GM12872 (cell line): ENCODE measurements around the gene IFT80.

Experiments
- TF ChIP-seq, protein P1 (sequence below): IDR thresholded peaks from 3 replicates; pipeline ENCODE4 v1.5.1; 2011; ENCODE audit warnings: low read depth, mild to moderate bottlenecking, low read length, moderate library complexity; ENCODE audit not compliant: insufficient read depth

IFT80 gene

DNA sequence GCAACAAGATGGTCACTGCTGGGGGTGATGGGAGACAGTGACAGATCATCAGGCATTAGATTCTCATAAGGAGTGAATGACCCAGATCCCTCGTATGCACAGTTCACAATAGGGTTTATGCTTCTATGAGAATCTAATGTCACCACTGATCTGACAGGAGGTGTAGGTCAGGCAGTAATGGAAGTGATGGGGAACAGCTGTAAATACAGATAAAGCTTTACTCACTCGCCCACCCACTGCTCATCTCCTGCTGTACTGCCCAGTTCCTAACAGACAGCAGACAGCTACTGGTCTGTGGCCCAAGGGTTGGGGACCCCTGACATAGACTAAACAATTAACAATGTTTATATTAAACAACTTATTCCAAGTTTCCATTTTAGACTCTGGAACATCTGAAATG is 25.4 kb downstream of the IFT80 start:
- TF ChIP-seq, protein P1, sequence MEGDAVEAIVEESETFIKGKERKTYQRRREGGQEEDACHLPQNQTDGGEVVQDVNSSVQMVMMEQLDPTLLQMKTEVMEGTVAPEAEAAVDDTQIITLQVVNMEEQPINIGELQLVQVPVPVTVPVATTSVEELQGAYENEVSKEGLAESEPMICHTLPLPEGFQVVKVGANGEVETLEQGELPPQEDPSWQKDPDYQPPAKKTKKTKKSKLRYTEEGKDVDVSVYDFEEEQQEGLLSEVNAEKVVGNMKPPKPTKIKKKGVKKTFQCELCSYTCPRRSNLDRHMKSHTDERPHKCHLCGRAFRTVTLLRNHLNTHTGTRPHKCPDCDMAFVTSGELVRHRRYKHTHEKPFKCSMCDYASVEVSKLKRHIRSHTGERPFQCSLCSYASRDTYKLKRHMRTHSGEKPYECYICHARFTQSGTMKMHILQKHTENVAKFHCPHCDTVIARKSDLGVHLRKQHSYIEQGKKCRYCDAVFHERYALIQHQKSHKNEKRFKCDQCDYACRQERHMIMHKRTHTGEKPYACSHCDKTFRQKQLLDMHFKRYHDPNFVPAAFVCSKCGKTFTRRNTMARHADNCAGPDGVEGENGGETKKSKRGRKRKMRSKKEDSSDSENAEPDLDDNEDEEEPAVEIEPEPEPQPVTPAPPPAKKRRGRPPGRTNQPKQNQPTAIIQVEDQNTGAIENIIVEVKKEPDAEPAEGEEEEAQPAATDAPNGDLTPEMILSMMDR = no peak

DNA sequence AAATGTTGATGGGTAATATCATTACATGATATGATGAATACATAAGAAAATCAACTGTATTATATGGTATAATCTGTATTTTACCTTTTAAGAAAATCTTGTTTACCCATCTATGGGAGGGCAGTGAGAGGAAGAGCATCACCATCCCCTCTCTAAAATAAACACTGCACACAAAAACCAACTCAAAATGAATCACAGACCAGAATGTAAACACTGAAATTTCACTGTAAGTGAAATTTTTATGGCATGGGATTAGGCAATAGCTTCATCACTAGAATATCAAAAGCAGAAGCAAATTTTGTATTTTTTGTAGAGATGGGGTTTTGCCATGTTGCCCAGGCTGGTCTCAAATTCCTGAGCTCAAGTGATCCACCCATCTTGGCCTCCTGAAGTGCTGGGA is 26.2 kb downstream of the IFT80 start:
- TF ChIP-seq, protein P1 = no peak

DNA sequence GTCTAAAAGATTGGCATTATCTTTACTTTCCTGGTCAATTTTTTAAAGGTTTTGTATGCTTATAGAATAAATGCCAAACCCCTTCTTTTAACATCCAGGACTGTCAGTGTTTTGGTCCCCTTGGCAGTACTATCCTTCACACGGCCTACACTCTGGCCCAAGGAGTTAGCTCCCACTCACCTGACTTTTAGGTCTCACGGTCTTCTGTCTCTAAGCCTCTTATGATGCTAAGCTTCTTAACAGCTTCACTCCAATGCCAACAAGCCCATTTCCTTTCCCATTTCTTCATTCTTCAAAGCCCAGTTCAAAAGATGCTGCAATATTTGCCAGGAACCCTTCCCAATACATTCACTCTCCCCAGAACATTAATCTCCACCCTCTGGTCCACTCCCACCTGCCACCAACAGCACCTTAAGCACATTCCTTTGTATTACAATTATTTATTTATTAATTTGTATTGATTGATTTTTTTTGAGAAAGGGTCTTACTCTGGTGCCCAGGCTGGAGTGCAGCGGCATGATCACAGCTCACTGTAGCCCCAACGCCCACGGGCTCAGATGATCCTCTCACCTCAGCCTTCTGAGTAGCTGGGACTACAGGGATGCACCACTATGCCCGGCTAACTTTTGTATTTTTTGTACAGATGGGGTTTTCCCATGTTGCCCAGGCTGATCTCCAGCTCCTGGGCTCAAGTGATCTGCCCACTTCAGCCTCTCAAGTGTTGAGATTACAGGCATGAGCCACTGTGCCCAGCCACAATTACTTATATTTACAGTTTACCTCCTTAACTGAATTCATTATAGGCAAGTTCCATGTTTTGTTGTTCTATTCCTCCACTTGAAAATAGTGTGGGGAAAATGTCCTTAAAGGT is 27.8 kb downstream of the IFT80 start:
- TF ChIP-seq, protein P1 = no peak

DNA sequence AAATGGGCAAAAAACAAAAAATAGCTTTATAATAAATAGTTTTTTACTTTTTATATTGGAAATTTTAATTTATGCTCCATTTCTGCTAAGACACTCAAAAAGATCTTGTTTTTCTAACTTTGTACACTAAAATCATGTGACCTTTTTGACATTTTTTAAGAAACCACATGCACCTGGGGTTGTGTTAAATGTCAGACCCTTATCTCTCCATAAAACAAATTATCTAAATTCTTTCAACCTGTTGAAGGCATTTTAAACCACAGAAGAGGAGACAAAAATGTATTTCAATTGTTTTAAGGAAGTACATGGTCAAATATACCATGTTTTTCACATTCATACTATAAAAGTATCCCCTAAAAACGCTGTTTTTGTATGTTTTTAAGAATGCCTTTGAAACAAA is 29.2 kb downstream of the IFT80 start:
- TF ChIP-seq, protein P1 = no peak

DNA sequence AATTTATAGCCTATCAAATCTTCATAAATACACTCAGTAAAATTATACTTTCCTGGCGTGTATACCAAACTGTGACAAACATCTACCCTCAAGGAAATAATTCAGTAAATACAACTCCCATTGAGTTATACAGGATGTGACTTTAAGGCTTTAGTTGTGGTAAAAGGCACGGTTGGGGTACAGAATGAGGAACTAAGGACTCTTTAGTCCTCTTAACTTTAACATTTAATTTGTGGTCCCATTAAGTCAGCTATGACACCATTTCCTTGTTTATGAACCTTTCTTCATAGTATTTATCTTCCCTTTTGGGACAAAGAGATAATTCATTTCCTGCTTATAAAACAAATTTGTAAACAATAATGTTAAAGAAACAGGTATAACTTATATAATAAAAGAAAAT is 30.2 kb downstream of the IFT80 start:
- TF ChIP-seq, protein P1 = no peak

DNA sequence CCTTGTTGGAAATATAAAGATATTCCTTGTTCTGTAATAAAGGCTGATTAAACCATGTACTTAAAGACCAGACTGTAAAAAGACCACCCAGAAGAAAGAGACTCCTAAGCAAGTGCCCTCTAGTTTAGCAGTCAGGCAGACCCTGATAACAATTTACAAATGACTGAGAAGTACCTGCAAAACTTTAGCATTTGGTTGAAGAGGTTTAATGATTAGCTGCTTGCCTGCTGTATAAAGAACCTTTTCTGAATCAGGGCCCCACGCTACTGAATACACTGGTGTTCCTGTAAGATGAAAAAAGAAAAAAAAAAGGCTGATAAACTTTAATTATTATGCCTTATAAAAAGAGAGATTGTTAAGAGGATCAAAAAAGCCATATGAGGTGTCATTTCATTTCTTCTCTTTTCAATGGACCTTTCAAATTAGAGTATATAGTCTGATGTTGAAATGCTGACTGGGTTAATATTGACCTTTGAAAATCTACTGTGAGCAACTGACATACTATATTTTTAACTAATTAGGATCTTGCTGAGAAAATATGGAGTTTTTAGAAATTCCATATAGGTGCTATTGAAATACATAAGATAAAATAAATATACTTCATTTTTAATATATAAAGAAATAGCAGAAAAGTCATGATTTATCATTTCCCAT is 33.0 kb downstream of the IFT80 start:
- TF ChIP-seq, protein P1 = no peak

DNA sequence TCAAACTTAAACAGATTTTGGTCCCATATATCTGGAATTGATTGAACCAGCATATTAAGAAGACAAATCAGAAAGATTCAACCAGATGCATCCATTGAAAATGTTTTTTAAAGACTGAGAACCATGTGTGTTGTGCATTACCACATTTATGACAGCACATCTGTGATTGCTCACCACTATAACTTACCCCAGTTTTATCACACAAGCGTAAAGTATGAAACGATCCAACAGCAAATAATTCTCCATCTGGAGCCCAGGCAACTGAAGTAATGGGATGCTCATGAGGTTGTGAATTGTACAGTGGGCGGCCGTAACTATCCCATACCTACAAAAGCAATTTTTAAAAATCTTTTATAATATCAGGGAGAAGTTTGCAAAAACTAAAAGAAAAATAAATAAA is 43.2 kb downstream of the IFT80 start:
- TF ChIP-seq, protein P1 = no peak
